ENCODE measurements around the gene POU6F1. TPM values are rescaled to one million over a fixed set of nuclear protein-coding genes. Genes with fewer than 3 reads are reported as not detected.

Gene POU6F1
- total and polyA plus RNA-seq, 10 of the 15 experiments (the other 5 are each of a cell fraction or from before 2014, with no cell fraction given), result 0.26 to 4.2 (median 1.2) TPM

DNA sequence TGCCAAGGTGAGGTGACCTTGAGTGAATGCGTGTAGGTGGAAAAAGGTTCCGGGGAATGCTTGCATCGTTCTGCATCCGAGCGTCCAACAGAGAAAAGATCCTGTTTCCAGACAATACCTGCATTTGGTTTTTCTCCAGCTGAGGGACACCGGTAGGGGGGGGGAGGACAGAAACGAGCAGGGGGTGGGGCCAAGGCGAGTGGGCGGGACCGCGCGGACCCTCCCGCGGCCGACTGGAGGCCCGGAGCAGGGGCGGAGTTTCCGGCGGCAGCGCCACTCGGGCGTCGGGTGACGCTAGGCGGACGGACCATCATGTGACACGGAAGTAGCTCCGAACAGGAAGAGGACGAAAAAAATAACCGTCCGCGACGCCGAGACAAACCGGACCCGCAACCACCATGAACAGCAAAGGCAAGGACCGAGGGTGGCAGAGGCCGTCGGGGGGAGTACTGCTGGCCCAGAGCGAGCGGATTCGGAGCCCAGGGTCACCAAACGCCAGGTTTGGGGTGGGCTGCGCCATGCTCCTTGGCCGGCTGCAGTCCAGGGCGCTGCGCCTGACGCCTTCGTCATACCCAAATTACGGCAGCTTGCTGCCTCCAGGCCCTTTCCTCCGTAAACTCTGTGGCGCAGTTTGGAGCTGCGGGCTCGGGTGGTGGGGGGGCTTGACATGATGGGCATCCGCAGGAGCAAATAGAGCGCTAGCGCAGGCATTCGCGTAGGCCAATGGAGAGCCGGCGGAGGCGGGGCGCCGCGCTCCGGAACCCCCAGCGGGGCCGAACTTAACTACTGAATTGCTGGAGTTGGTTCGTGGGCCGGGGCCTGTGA is 20.9 kb upstream of the POU6F1 start, which contains the start of gene DAZAP2 (continued):
- TF ChIP-seq CEBPB (IDR thresholded peaks at IDR 0.05; ENCODE audit: borderline replicate concordance in 1 of 2, low read depth in 2 of 2, low read length in 2 of 2) (no peak), ZNF384 (IDR thresholded peaks at IDR 0.05; ENCODE audit: borderline replicate concordance, low read depth, low read length) (0 out of 2 replicates have a peak, but pooled peaks have one; percentile 35), HDAC2 (IDR thresholded peaks at IDR 0.05) (no peak), NR2C1 (IDR thresholded peaks at IDR 0.05) (0 out of 2 replicates have a peak, but pooled peaks have one; percentile 29), RAD51 (IDR thresholded peaks at IDR 0.05) (peak; percentile 94), BMI1 (IDR thresholded peaks at IDR 0.05; ENCODE audit: borderline replicate concordance) (no peak), TCF3 (IDR thresholded peaks at IDR 0.05; ENCODE audit: borderline replicate concordance, insufficient read depth, low read depth, low read length) (0 out of 2 replicates have a peak, but pooled peaks have one; percentile 17), ZNF24 (IDR thresholded peaks at IDR 0.05) (no peak), ESRRA (IDR thresholded peaks at IDR 0.05; ENCODE audit: low read length) (0 out of 2 replicates have a peak, but pooled peaks have one; percentile 29), GABPA (IDR thresholded peaks at IDR 0.05; ENCODE audit: low read depth) (peak; percentile 65), RCOR1 (conservative IDR thresholded peaks at IDR 0.05; ENCODE audit: low read depth, low read length) (no peak), CHD4 (IDR thresholded peaks at IDR 0.05) (no peak), ZNF217 (IDR thresholded peaks at IDR 0.05) (no peak), PAX8 (IDR thresholded peaks at IDR 0.05) (peak; percentile 89; the same call in 1 of the 2 replicates), CREB1 (IDR thresholded peaks at IDR 0.05; ENCODE audit: low read depth) (peak; percentile 93), NFIC (IDR thresholded peaks at IDR 0.05; ENCODE audit: low read depth, low read length) (no peak), CBX5 (IDR thresholded peaks at IDR 0.05; ENCODE audit: low read depth) (no peak), TAF1 (IDR thresholded peaks at IDR 0.05; ENCODE audit: borderline replicate concordance, low read depth, low read length) (peak; percentile 73; the same call in 1 of the 2 replicates), MEF2B (IDR thresholded peaks at IDR 0.05; ENCODE audit: partially characterized antibody, poor library complexity, severe bottlenecking) (no peak)
- TF ChIP-seq, protein P1, sequence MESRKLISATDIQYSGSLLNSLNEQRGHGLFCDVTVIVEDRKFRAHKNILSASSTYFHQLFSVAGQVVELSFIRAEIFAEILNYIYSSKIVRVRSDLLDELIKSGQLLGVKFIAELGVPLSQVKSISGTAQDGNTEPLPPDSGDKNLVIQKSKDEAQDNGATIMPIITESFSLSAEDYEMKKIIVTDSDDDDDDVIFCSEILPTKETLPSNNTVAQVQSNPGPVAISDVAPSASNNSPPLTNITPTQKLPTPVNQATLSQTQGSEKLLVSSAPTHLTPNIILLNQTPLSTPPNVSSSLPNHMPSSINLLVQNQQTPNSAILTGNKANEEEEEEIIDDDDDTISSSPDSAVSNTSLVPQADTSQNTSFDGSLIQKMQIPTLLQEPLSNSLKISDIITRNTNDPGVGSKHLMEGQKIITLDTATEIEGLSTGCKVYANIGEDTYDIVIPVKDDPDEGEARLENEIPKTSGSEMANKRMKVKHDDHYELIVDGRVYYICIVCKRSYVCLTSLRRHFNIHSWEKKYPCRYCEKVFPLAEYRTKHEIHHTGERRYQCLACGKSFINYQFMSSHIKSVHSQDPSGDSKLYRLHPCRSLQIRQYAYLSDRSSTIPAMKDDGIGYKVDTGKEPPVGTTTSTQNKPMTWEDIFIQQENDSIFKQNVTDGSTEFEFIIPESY (IDR thresholded peaks at IDR 0.05), result no peak
- TF ChIP-seq, protein P2, sequence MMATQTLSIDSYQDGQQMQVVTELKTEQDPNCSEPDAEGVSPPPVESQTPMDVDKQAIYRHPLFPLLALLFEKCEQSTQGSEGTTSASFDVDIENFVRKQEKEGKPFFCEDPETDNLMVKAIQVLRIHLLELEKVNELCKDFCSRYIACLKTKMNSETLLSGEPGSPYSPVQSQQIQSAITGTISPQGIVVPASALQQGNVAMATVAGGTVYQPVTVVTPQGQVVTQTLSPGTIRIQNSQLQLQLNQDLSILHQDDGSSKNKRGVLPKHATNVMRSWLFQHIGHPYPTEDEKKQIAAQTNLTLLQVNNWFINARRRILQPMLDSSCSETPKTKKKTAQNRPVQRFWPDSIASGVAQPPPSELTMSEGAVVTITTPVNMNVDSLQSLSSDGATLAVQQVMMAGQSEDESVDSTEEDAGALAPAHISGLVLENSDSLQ (IDR thresholded peaks at IDR 0.05), result peak; percentile 99
- TF ChIP-seq, protein P3, sequence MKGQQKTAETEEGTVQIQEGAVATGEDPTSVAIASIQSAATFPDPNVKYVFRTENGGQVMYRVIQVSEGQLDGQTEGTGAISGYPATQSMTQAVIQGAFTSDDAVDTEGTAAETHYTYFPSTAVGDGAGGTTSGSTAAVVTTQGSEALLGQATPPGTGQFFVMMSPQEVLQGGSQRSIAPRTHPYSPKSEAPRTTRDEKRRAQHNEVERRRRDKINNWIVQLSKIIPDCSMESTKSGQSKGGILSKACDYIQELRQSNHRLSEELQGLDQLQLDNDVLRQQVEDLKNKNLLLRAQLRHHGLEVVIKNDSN (IDR thresholded peaks at IDR 0.05; ENCODE audit: borderline replicate concordance, extremely low read length, insufficient read depth, low read depth, low read length), result peak; percentile 87
- TF ChIP-seq, protein P4, sequence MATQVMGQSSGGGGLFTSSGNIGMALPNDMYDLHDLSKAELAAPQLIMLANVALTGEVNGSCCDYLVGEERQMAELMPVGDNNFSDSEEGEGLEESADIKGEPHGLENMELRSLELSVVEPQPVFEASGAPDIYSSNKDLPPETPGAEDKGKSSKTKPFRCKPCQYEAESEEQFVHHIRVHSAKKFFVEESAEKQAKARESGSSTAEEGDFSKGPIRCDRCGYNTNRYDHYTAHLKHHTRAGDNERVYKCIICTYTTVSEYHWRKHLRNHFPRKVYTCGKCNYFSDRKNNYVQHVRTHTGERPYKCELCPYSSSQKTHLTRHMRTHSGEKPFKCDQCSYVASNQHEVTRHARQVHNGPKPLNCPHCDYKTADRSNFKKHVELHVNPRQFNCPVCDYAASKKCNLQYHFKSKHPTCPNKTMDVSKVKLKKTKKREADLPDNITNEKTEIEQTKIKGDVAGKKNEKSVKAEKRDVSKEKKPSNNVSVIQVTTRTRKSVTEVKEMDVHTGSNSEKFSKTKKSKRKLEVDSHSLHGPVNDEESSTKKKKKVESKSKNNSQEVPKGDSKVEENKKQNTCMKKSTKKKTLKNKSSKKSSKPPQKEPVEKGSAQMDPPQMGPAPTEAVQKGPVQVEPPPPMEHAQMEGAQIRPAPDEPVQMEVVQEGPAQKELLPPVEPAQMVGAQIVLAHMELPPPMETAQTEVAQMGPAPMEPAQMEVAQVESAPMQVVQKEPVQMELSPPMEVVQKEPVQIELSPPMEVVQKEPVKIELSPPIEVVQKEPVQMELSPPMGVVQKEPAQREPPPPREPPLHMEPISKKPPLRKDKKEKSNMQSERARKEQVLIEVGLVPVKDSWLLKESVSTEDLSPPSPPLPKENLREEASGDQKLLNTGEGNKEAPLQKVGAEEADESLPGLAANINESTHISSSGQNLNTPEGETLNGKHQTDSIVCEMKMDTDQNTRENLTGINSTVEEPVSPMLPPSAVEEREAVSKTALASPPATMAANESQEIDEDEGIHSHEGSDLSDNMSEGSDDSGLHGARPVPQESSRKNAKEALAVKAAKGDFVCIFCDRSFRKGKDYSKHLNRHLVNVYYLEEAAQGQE (IDR thresholded peaks at IDR 0.05; ENCODE audit: low read depth, low read length), result no peak
